ENCODE results near the gene GJC1.

The GJC1 gene

DNA sequence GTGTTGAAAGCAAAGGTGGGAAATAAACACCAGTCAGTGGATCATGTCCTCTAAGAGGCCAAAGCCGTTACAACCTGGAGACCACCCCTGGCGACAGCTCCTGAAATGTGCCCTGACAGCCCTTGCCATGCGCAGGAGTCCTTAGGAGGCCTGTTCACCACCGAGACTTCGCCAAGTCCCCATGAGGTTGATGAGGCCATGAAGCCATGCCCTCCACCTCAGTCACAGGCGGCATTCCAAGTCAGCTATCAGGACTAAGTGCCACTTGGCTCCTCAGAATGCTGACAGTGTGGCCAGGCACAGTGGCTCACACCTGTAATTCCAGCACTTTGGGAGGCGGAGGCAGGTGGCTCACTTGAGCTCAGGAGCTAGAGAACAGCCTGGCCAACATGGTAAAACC is 44.2 kb downstream of the GJC1 start:
- no peak for DNase-seq (ENCODE audit: insufficient read length, low spot score)
- no peak for FAIRE-seq
- TF ChIP-seq POLR2A (IDR thresholded peaks at IDR 0.05; ENCODE audit: low read depth, low read length): no peak

DNA sequence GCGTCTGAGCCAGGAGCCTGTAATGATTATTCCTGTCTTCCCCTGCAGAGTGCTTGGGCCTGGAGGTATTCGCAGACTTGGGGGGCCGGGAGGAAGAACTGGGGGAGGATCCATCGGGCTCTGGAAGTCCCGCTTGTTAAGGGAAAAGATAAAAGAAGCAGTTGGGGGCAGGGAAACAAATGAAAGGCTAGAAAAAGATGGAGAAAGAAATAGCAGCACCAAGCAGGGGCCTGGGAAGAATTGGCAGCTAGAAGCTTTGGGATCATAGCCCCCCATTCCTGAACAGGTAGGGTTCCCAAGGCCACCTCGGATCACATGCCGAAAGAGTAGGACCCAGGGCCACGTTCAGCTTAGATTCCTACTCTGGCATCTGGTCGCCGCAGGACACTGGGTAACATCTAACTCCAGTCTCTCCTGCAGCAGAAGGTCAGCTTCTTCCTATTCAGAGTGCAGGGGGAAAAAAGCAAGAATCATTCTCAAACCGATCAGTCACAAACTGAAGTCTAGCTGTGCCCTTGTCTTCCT is 47.7 kb downstream of the GJC1 start:
- no peak for DNase-seq (ENCODE audit: insufficient read length, low spot score)
- no peak for FAIRE-seq
- no peak for TF ChIP-seq POLR2A (IDR thresholded peaks at IDR 0.05; ENCODE audit: low read depth, low read length)

DNA sequence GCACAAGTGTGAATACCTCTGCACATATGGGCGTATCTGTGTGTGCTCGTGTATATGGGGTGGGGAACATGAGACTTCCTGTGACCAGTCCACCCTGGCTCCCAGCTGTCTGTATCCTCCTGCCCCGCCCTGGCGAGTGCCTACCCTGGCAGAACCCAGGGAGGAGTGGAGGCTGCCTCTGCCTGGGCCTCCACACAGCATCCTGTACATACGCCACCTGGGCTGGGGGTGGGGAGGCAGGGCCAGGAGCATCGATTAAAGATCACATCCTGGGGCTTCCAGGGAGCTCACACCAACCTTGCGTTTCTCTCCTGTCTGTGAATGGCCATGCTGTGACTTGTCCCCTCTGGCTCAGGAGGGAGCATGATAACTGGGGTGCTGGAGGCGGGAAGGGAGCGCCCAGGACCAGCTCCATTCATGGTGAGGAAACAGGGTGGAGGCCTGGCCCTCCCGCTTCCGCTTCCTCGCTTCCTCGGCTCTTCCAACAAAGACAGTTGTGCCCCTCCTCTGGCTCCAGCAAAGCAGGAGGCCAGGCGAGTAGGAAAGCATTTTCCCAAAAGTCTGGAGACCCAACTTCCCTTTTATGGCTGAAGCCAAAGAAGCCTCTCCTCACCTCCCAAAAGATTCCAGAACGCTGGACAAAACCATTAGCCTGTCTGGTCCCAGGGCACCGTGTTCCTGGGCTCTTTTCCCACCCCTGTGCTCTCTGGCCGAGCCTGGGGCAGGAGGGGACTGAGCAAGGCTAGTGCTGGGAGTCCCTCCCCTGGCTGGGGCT is 48.3 kb downstream of the GJC1 start:
- no peak for DNase-seq (ENCODE audit: insufficient read length, low spot score)
- no peak for TF ChIP-seq POLR2A (IDR thresholded peaks at IDR 0.05; ENCODE audit: low read depth, low read length)
- no peak for FAIRE-seq

DNA sequence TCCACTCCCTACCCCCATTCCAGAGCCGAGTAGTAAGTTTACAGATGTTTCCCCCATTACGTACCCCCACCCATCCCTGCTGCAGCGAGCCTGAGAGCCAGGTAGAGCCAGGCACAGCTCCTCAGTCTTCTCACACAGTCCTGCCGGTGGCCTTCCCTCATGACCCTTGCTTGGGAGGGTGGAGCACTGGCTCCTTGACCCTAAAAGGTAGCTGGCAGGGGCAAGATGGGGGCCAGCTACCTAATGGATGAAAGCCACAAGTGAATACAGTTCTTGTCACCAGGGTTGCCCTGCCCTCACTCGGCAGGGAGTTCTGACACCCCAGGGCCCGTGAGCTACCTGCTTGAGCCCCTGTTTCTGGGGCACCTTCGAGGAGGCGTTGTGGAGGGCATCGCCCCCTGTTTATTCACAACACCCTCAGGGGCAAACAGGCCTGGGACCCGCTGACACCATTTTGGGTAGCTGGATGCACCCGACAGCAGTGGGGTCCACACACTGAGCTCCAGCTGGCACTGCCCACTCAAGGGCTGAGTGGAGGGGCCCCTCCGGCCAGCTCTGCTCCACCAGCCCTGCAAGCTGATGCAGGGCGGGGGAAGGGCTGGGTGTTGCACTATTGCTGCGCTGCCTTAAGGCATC is 49.1 kb downstream of the GJC1 start:
- no peak for FAIRE-seq
- no peak for DNase-seq (ENCODE audit: insufficient read length, low spot score)
- no peak for TF ChIP-seq POLR2A (IDR thresholded peaks at IDR 0.05; ENCODE audit: low read depth, low read length)

DNA sequence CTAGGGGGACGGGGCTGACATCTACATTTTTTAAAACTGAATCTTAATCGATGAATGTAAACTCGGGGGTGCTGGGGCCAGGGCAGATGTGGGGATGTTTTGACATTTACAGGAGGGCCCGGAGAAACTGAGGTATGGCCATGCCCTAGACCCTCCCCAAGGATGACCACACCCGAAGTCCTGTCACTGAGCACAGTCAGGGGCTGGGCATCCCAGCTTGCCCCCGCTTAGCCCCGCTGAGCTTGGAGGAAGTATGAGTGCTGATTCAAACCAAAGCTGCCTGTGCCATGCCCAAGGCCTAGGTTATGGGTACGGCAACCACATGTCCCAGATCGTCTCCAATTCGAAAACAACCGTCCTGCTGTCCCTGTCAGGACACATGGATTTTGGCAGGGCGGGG is 49.9 kb downstream of the GJC1 start:
- DNase-seq (ENCODE audit: insufficient read length, low spot score) (no peak), FAIRE-seq (no peak)
- TF ChIP-seq POLR2A (IDR thresholded peaks at IDR 0.05; ENCODE audit: low read depth, low read length): no peak

DNA sequence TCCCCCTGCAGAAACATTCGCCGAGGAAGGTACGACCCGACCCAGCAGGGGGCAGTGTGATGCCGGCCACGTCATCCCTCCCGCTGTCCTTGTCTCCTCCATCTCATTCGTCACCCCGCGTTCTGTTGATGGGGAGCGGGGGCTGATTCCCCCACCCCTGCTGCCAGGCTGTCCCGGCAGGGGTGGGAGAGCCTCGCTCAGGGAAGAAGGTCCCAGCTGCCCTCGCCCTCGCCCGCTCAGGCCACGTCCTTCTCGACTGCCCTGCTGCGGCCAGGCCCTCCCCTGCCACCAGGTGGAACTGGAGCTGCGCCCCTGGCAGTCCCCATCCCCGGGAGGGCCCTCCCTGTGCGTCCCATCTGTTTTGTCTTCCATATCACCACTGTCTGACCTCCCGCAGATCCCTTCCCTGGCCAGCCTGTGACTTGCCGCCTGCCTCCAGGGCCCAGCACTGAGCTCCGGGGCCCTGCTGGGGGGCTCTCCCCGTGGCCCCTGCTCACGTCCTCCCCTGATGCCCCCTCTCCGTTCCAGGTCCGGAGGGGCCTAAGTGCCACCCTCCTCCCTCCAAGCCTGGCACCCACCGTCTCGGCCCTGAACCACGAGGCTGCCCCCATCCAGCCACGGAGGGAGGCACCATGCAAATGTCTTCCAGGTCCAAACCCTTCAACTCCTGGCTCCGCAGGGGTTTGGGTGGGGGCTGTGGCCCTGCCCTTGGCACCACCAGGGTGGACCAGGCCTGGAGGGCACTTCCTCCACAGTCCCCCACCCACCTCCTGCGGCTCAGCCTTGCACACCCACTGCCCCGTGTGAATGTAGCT is 50.7 kb downstream of the GJC1 start:
- DNase-seq (ENCODE audit: insufficient read length, low spot score) (peak; percentile 95), FAIRE-seq (no peak)
- TF ChIP-seq POLR2A (IDR thresholded peaks at IDR 0.05; ENCODE audit: low read depth, low read length): no peak

DNA sequence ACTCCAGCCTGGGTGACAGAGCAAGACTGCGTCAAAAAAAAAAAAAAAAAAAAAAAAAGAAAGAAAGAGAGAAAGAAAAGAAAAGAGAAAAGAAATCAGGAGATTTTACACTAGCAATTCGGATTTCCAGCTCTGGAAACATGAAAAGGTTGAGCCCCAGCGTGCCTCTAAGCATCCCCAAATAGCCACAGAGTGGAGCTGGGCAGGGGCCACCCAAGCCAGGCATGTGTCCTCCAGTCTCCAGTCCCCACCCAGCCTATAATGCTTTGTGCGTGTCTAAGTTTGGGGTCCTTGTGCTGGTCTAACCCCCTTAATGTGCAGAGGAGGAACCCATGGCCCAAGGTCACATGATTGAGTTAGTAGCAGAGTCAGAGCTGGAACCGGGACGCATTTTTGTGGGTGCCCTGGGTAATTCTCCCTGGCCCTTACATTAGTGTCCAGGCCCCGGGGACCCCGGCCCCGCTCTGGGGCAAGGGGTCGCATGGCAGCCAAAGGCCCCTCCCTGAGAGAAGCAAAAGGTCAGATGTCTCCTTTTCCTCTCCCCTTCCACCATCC is 51.4 kb downstream of the GJC1 start:
- DNase-seq (ENCODE audit: insufficient read length, low spot score) (no peak), FAIRE-seq (no peak)
- TF ChIP-seq POLR2A (IDR thresholded peaks at IDR 0.05; ENCODE audit: low read depth, low read length): no peak

DNA sequence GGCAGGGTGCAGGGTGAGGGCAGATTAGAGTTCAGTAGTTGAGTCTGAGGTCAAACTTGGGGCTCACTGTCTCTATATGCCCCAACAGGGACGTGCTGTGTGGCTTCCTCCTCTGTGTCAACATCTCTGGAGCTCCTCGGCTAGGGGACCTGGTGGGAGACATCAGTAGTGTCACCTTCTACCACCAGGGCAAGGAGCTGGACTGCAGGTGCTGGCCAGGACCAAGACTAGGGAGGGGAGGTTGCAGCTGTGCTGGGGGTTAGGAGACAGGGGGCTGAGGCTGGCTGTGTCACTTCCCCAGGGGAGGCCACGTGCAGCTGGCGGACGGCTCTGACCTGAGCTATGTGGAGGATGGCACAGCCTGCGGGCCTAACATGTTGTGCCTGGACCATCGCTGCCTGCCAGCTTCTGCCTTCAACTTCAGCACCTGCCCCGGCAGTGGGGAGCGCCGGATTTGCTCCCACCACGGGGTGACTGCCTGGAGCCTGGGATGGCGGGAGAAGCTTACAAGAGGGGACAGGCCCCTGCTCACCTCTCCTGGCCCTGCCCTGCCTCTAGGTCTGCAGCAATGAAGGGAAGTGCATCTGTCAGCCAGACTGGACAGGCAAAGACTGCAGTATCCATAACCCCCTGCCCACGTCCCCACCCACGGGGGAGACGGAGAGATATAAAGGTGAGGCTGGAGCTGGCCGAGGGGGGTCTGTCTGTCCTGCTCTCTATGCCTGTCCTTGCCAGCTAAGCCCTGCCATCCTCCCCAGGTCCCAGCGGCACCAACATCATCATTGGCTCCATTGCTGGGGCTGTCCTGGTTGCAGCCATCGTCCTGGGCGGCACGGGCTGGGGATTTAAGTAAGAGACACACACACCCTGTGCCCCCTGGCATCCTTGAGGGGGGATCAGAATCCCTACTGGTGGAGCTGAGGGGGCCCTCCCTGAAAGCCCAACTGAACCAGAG is 52.4 kb downstream of the GJC1 start:
- no peak for FAIRE-seq
- no peak for TF ChIP-seq POLR2A (IDR thresholded peaks at IDR 0.05; ENCODE audit: low read depth, low read length)
- DNase-seq (ENCODE audit: insufficient read length, low spot score): no peak

DNA sequence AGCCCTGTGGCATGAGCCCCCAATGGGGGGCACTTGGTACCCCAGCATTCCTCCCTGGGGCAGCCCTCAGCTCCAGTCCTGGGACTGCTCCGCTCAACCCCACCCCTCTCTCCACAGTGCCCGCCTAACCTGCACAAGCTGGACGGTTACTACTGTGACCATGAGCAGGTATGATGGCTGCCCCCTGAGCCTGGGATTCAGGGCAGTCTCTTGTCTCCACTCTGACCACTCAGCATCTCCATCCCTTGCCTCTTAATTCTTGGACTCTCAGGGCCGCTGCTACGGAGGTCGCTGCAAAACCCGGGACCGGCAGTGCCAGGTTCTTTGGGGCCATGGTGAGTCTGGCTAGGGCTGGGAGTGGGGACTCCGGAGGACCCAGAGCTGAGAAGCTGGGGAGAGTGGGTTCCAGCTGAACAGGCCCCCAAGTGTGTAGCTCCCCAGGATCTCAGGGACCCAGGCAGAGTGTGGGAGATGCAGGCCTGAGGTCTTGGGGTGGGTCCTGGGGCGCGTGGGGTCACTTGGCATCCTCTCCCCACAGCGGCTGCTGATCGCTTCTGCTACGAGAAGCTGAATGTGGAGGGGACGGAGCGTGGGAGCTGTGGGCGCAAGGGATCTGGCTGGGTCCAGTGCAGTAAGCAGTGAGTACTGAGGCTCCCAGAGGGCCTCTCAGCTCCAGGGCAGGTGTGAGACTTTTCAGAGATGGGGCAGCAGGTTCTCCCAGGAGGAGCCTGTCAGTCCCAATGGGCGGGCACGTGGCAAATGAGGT is 53.3 kb downstream of the GJC1 start:
- DNase-seq (ENCODE audit: insufficient read length, low spot score) (no peak), FAIRE-seq (no peak)
- no peak for TF ChIP-seq POLR2A (IDR thresholded peaks at IDR 0.05; ENCODE audit: low read depth, low read length)

DNA sequence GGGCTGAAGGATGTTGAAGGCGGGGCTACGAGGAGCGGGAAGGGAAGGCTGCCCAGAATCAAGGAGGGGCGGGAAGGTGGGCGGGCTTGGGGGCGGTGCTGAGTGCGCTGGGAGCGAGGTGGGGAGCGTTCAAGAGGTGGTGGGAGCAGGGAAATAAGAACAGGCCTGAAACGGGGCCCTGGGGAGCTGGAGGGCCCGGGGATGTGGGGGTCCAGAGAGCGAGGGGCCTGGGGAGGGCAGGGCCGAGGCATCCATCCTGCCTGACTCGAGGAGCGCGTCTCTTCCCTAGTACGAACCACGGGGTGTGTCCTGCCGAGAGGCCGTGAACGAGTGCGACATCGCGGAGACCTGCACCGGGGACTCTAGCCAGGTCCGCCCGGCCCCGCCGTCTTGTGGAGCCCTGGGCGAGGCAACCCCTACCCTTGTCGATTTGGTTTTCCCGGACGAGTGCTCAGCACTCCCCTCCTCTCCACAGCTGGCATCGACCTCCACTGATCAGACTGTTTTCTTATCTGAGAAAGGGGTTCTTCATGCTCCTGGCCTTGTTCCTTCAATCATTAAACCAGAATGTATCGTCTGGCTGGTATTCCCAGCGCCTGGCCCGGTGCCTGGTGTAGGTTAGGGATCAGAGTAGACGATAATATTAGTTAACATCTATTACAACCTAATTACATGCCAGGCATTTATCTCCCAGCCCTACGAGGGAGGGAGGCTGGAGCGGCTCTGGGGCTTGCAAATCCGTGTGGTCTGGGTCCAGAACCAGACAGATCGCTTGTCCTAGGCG is 54.1 kb downstream of the GJC1 start:
- no peak for FAIRE-seq
- TF ChIP-seq POLR2A (IDR thresholded peaks at IDR 0.05; ENCODE audit: low read depth, low read length): no peak
- DNase-seq (ENCODE audit: insufficient read length, low spot score): no peak

DNA sequence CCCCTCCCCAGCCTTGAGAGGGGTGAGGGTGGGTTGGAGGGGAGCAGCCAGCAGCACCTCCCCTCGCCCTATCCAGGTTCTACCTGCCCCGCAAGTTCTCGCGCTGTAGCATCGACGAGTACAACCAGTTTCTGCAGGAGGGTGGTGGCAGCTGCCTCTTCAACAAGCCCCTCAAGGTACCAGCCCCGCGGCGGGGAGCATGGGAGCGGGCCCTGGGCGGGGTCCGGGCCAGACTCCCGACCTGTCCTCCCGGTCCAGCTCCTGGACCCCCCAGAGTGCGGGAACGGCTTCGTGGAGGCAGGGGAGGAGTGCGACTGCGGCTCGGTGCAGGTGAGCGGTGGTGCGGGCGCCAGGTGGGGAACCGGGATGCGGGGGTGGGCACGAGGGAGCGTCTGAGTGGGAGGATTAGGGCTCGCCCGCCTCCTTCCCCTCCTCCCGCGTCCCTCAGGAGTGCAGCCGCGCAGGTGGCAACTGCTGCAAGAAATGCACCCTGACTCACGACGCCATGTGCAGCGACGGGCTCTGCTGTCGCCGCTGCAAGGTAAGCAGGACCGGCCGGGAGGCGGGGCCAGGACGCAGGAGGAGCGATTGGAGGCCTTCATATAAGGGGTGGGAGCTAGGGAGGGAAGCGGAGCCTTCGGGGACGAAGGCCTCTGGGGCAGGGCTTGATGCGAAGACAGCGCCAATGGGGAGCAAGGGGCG is 54.8 kb downstream of the GJC1 start:
- peak; percentile 23 for FAIRE-seq
- peak; percentile 22; the same call in 1 of the 2 replicates for TF ChIP-seq POLR2A (IDR thresholded peaks at IDR 0.05; ENCODE audit: low read depth, low read length)

More for the DNA sequence above, 54.8 kb downstream of the GJC1 start:
- DNase-seq (ENCODE audit: insufficient read length, low spot score): peak; percentile 99

Measured in H54 (cell line).